Heart left ventricle (tissue), 13 donors: ENCODE results near the gene VCP.

Experiments used
- CTCF ChIP-seq, 12 donors: fragments of 200-600 bp; sonication (generic) in 4 of 12; IDR thresholded peaks; one replicate each; pipeline versions ENCODE4 v1.5.0 to v1.8.0; 2018 to 2022; ENCODE audit warnings: antibody characterized with exemption in 12 of 12, mild to moderate bottlenecking in 5 of 12
- POLR2A ChIP-seq, 2 donors: fragments of 450-650 bp; IDR thresholded peaks; one replicate each; pipeline ENCODE4 v1.6.1; 2017; ENCODE audit warnings: antibody characterized with exemption in 2 of 2, mild to moderate bottlenecking in 2 of 2, moderate library complexity in 2 of 2
- donor health status: ischemic (EF 13 %, LVEDD 7.1; RV severe dilation, severe dysfunction).
- donor health status: DM: no; HTN: yes; CAD: no.
- donor health status: DM: no; HTN: no; CAD: no.
- donor health status: ischemic (EF 25% LVEDD 6.9; RV normal size, moderate dysfunction).
- donor health status: ischemic (EF 25% LVEDD 5.7; RV mildly dilated, moderate dysfunction).
- donor health status: ischemic (EF 35%, LVEDD 5.7; RV mildly dilated, moderate dysfunction).
- donor health status: nonischemic (EF 11% LVEDD 7.7; RV severe dilation, severe dysfunction).
- donor health status: DM: yes; HTN: yes; CAD: no.
- donor health status: PGD.
- donor health status: ischemic (EF 29% LVEDD 5.4; RV normal size, mild dysfunction).
- donor health status: nonischemic (EF 23%, LVEDD 6.1; RV moderate dilation, normal function).

DNA sequence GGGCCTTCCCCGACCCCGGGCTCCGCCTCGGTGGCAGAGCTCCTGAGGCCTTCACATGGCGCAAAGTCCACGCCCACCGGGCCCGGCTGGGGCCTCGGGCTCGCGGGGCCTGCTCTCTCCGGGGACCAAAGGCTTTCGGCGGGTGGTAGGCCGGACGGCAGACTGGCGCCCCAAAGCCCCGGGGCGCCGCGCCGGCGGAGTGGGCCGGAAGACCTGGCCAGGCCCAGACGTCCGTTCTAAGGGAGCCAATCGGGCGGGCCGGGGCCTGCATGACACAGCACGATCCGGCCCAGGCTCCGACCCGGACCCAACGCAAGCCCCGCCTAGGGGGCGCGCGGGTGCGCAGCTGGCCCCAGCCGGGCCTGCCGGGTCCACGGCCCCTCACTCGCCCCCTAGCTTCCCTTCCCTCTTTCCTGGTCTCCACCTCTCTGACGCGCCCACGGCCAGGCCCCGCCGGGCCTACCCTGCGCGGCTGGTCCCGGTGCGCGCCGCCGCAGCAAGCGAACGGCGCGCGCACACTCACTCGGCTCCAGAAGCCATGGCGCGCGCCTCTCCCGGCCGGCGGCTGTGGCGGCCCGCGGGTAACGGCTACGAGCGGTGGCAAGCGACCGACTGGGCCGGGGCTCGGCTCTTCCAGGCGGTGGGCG lies 488 bp downstream of the VCP start:
- TF ChIP-seq CTCF (IDR thresholded peaks at IDR 0.05) (peak; percentile 13 to 65 (median 46)), POLR2A (IDR thresholded peaks at IDR 0.05) (peak; percentile 2 to 67)
